Cardiac fibroblast (primary cell): ENCODE measurements around the gene SLC15A4.

Experiments
- DNase-seq, 2 donors: peaks; one replicate each; pipeline versions ENCODE4 v3.0.0 to v3.0.0-alpha.2; 2010; ENCODE audit warnings: low read depth in 2 of 2
- H3K4me3 ChIP-seq, 2 donors: replicated peaks in 1 of 2; 1 replicate in 1 of 2; 2 replicates in 1 of 2; pipeline ENCODE4 v1.5.1; 2011; ENCODE audit warnings: low read depth in 2 of 2, low read length in 2 of 2, mild to moderate bottlenecking in 2 of 2, moderate library complexity in 1 of 2
- TF ChIP-seq, protein P1 (sequence below): IDR thresholded peaks from one replicate; pipeline ENCODE4 v1.5.1; 2011; ENCODE audit warnings: low read depth, mild to moderate bottlenecking, low read length, inconsistent platforms

The SLC15A4 gene

DNA sequence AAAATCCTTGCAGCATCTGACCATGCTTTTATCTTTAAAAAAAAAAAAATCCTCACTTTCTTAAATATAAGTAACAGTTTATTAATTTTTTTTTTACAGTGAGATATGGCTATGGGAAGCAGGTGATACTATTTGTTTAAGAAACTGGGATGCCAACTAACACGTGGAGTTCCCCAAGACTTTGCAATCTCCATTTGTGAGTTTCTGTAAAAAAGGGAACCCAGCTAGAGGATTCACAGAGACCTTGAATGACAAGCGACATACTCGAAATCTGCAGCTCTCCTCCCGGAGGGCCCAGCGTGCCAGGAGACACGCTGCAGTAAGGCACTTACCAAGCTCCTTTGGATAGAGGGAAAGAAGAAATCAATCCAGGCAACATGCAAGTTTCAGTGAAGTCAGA is 30.1 kb downstream of the SLC15A4 start:
- H3K4me3 ChIP-seq = no peak overlapping the region
- TF ChIP-seq, protein P1, sequence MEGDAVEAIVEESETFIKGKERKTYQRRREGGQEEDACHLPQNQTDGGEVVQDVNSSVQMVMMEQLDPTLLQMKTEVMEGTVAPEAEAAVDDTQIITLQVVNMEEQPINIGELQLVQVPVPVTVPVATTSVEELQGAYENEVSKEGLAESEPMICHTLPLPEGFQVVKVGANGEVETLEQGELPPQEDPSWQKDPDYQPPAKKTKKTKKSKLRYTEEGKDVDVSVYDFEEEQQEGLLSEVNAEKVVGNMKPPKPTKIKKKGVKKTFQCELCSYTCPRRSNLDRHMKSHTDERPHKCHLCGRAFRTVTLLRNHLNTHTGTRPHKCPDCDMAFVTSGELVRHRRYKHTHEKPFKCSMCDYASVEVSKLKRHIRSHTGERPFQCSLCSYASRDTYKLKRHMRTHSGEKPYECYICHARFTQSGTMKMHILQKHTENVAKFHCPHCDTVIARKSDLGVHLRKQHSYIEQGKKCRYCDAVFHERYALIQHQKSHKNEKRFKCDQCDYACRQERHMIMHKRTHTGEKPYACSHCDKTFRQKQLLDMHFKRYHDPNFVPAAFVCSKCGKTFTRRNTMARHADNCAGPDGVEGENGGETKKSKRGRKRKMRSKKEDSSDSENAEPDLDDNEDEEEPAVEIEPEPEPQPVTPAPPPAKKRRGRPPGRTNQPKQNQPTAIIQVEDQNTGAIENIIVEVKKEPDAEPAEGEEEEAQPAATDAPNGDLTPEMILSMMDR = no peak
- no peak for DNase-seq

DNA sequence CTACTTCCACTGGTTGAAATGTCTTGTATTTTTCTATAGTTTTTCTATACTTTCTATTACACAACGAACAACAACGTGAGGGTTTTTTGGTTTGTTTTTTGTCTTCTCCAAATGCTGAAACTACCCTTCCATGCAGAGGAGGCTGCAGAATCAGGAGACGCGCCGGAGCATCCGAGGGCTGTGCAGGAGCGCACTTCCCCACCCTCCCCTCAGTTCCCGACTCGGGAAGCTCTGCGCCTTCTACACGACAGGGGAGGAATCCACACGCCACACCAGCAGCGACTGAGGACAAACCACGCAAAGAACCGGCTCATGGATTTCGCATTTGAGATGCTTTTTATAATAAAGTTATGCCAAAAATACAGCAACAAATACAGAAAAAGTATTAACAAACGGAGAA is 30.9 kb downstream of the SLC15A4 start:
- no peak for DNase-seq
- TF ChIP-seq, protein P1 = no peak

DNA sequence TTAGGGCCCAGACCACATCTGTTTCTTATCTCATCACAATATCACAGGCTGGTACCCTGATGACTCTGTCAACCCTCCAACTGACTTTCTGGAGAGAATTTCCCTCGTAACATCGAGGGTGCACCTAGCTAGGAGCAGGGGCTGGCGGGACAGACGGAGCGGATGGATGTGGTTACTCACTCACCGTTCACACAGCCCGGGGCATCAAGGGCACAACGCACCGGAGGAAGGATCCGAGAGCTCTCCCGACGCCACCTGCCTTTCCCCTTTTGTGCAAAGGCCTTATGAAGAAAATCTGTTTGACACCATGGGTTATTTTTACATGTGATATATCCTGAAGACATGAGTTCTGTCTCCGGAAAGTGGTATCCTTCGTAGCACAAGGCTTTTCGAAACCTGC is 31.4 kb downstream of the SLC15A4 start:
- DNase-seq = no peak
- H3K4me3 ChIP-seq = no peak overlapping the region
- TF ChIP-seq, protein P1 = no peak

More for the DNA sequence above, 30.9 kb downstream of the SLC15A4 start:
- H3K4me3 ChIP-seq = no peak overlapping the region

DNA sequence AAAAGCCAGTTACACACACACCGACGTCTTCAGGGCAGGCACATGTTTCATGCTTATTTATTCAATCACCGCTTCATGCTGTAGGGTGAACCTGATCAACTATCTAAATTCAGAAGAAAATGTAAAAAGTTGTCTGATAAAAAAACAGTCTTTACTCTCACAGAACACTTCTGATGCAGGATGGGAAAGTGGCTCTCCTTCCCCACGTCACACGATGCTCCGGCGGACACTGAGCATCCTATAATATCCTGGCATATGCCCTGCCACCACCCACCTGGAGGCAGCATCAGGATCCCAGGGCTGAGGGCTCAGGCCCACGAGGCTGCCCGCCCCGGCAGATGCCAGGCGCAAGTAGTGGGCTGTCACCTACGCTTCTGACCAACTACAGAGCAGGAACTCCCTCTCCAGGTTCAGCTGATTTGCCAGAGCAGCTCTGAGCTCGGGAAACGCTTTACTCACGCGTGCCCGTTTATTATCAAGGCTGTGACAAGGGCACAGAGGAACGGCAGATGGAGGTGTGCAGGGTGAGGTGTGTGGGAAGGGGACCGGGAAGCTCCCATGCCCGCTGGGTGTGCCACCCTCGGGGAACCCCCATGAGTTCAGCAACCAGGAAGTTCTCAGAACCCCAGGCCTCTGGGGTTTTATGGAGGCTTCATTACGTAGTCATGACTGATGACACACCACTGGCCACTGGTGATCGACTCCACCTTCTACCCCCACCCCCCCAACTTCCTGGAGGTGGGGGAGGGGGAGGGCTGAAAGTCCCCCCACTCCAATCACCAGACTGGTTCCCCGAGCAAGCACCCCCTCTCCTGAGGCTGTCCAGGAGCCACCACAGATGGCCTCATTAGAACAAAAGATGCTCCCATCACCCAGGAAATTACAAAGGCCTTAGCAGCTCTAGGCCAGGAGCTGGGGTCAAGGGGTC is 32.1 kb downstream of the SLC15A4 start:
- H3K4me3 ChIP-seq = no peak overlapping the region
- TF ChIP-seq, protein P1 = no peak
- DNase-seq = no peak

DNA sequence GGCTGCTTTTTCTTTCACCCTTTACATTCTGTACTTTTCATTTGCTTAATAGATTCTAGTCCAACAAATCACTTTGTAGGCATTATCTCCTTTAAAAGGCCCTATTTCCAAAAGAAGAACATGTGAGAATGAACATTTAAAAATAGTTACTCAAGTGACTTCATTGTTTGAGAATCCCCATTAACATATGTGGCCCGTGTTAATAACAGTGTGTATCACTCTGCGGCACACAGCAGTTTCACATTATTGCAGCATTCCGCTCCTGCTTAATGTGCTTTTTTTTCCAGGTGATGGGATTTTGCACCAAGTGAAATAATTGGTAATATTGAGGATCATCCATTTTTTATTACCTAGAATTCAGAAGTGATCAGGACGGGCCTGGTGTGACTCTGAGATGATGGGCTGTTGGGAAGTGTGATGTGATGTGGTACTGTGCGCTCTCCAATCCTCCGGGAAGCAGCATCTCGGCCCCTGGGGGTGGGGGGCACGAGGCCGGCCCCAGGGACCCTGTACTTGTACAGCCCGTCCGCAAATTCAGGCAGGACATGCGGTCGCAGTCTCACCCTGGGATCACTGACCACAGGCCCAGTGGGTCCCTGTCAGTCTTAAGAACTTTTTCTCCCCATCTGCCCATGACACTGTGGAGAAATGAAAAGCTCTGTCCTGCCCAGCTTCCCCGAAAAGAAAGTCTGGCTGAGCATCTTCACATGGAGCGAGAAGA is 32.9 kb downstream of the SLC15A4 start:
- no peak overlapping the region for H3K4me3 ChIP-seq
- DNase-seq = no peak
- TF ChIP-seq, protein P1 = no peak

DNA sequence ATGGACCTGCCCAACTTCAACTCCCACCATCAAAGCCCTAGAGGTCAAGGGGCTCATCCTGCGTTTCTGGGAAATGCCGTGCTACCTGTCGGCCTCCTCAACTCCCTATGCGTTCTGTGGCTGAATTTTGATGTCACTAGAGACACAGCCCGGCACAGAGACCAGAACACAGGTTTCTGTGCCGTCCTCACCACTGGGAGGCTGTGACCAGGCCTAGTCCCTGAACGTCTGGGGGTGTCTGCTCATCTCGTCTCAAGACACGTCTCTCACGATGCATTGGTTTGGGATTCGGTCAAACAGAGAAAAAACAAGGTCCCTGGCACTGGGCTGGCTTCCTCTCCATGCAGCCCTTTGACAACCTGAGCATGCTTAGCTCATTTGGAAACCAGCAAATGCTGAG is 33.5 kb downstream of the SLC15A4 start:
- TF ChIP-seq, protein P1 = no peak
- DNase-seq = no peak
- no peak overlapping the region for H3K4me3 ChIP-seq
